ENCODE results near the gene MATN3. TPM values are rescaled to one million over a fixed set of nuclear protein-coding genes. Genes with fewer than 3 reads are reported as not detected.

Gene MATN3
- total and polyA plus RNA-seq, 9 of the 15 experiments (the other 6 are each of a cell fraction or from before 2014, with no cell fraction given) = not detected

DNA sequence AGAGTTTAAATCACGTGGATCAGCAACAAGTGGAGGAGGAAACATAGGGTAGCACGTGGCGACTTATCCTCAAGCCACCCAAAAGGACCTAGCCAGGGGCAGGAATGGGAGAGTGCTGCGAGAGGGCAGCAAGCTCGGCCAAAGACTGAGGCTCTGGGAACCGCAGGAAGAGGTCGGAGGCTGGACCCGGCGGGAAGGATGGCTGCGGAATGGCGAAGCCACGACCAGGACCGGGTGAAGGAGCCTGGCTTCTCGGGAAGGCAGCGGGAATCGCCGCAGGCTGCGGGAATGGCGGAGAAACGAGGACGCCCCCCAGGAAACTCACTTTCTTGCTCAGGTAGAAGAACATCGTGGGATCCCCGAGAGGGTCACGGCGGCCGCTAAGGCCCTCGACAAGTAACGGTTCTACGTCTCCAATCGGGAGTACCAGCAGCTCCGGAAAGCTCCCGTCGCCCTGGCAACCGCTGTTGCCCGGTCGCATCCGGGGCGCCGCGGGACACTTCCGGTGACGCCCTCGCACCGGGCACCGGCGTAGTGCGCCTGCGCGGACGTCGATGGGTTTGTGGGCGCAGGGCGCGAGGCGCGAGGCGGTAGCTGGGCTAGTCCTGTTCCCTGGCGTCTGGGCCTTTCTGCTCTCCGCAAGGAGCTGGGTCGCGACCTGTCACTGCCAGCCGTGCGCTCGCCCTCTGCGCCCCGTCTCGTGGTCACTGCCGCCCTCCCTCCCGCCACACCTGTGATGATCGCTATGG, 22.6 kb downstream of the MATN3 start, which contains the start of gene WDR35 (continued):
- TF ChIP-seq SAFB (IDR thresholded peaks at IDR 0.05; ENCODE audit: borderline replicate concordance, low read depth, low read length) = no peak
- no peak for TF ChIP-seq NEUROD1 (IDR thresholded peaks at IDR 0.05; ENCODE audit: borderline replicate concordance, low read depth, low read length, partially characterized antibody)
- no peak for TF ChIP-seq CHCHD3 (CRISPR knock-in tag; IDR thresholded peaks at IDR 0.05)
- no peak for TF ChIP-seq MAFK (IDR thresholded peaks at IDR 0.05; ENCODE audit: low read length)
- TF ChIP-seq IFI16 (CRISPR knock-in tag; IDR thresholded peaks at IDR 0.05) = no peak
- TF ChIP-seq STAT5A (IDR thresholded peaks at IDR 0.05; ENCODE audit: borderline replicate concordance, low read length) = no peak
- no peak for TF ChIP-seq ILF3 (IDR thresholded peaks at IDR 0.05; ENCODE audit: borderline replicate concordance)
- no peak for TF ChIP-seq CCAR2 (IDR thresholded peaks at IDR 0.05; ENCODE audit: low read depth, low read length)
- no peak for TF ChIP-seq ARID1B (IDR thresholded peaks at IDR 0.05)
- TF ChIP-seq KHSRP (IDR thresholded peaks at IDR 0.05) = no peak
- TF ChIP-seq RCOR1 (IDR thresholded peaks at IDR 0.05; ENCODE audit: borderline replicate concordance in 1 of 2, low read depth in 2 of 2, low read length in 2 of 2) = no peak
- TF ChIP-seq, protein P1, sequence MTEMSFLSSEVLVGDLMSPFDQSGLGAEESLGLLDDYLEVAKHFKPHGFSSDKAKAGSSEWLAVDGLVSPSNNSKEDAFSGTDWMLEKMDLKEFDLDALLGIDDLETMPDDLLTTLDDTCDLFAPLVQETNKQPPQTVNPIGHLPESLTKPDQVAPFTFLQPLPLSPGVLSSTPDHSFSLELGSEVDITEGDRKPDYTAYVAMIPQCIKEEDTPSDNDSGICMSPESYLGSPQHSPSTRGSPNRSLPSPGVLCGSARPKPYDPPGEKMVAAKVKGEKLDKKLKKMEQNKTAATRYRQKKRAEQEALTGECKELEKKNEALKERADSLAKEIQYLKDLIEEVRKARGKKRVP (CRISPR knock-in tag; IDR thresholded peaks at IDR 0.05) = no peak
- TF ChIP-seq PHB (CRISPR knock-in tag; IDR thresholded peaks at IDR 0.05) = no peak
- TF ChIP-seq HSF4 (CRISPR knock-in tag; IDR thresholded peaks at IDR 0.05; ENCODE audit: borderline replicate concordance) = no peak
- TF ChIP-seq ZSCAN29 (IDR thresholded peaks at IDR 0.05) = no peak
- no peak for TF ChIP-seq GTF2E2 (tag; IDR thresholded peaks at IDR 0.05)
- TF ChIP-seq CBX3 (IDR thresholded peaks at IDR 0.05; ENCODE audit: borderline replicate concordance in 1 of 2, low read length in 2 of 2) = peak in 1 of 2 experiments; percentile 74; a peak in 1 of 3 replicates
- TF ChIP-seq ZNF785 (CRISPR knock-in tag; IDR thresholded peaks at IDR 0.05) = no peak
- peak; percentile 77 for TF ChIP-seq EGR1 (conservative IDR thresholded peaks at IDR 0.05)
- no peak for TF ChIP-seq HDAC2 (IDR thresholded peaks at IDR 0.05)
- TF ChIP-seq ZBTB1 (CRISPR knock-in tag; IDR thresholded peaks at IDR 0.05; ENCODE audit: borderline replicate concordance, low read depth) = no peak
- no peak for TF ChIP-seq ZNF197 (CRISPR knock-in tag; IDR thresholded peaks at IDR 0.05; ENCODE audit: low read depth)
- 0 out of 2 replicates have a peak, but pooled peaks have one; percentile 14 for TF ChIP-seq HCFC1 (IDR thresholded peaks at IDR 0.05; ENCODE audit: low read depth, low read length)
- TF ChIP-seq, protein P2, sequence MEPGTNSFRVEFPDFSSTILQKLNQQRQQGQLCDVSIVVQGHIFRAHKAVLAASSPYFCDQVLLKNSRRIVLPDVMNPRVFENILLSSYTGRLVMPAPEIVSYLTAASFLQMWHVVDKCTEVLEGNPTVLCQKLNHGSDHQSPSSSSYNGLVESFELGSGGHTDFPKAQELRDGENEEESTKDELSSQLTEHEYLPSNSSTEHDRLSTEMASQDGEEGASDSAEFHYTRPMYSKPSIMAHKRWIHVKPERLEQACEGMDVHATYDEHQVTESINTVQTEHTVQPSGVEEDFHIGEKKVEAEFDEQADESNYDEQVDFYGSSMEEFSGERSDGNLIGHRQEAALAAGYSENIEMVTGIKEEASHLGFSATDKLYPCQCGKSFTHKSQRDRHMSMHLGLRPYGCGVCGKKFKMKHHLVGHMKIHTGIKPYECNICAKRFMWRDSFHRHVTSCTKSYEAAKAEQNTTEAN (CRISPR knock-in tag; IDR thresholded peaks at IDR 0.05) = no peak
- TF ChIP-seq BHLHE40 (IDR thresholded peaks at IDR 0.05; ENCODE audit: low read length) = no peak
- no peak for TF ChIP-seq FOXA1 (IDR thresholded peaks at IDR 0.05; ENCODE audit: borderline replicate concordance)
- TF ChIP-seq SIRT6 (IDR thresholded peaks at IDR 0.05; ENCODE audit: low read depth, low read length) = no peak
- no peak for TF ChIP-seq ADNP (tag; IDR thresholded peaks at IDR 0.05)
- TF ChIP-seq U2AF2 (optimal IDR thresholded peaks at IDR 0.05; ENCODE audit: low read depth, low read length) = no peak

Measured in K562 (cell line).